SK-N-MC (cell line): Measurements from ENCODE around the gene TET2.

Experiments
- EZH2 ChIP-seq: fragments of 200-600 bp; sonication (generic); IDR thresholded peaks from one replicate; pipeline ENCODE4 v1.6.1; 2017; ENCODE audit warnings: antibody characterized with exemption
- FOXP2 ChIP-seq: optimal IDR thresholded peaks from 2 replicates; pipeline ENCODE3; 2011; ENCODE audit warnings: mild to moderate bottlenecking, moderate library complexity; ENCODE audit not compliant: insufficient read depth; ENCODE audit errors: extremely low read length, control extremely low read depth
- POLR2AphosphoS5 ChIP-seq: IDR thresholded peaks from 2 replicates; pipeline ENCODE4 v1.6.1; 2012; ENCODE audit warnings: mild to moderate bottlenecking, low read depth, low read length, borderline replicate concordance

- TF ChIP-seq POLR2AphosphoS5 = no peak
- no peak for TF ChIP-seq EZH2
- no peak for TF ChIP-seq FOXP2
Measured at GRCh38 chr4:105140684-105141490, 5.8 kb upstream of the TET2 start.
